Measurements from ENCODE around the gene ATP5IF1.

DNA sequence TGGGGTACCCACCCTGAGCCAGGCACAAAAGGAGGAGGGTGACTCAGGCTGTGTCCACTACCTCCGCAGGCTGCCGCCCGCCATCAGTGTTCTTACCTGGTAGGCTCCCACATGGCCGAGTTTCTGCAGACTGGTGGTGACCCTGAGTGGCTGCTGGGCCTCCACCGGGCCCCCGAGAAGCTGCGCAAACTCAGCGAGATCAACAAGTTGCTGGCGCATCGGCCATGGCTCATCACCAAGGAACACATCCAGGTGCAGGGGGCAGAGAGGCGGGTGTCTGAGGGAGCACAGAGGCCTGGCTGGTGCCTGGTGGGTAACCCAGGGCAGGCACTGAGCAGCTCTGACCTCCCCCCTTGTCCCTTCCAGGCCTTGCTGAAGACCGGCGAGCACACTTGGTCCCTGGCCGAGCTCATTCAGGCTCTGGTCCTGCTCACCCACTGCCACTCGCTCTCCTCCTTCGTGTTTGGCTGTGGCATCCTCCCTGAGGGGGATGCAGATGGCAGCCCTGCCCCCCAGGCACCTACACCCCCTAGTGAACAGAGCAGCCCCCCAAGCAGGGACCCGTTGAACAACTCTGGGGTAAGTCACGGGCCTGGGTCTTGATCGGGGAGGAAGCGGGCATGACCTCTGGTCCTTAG lies 36.4 kb downstream of the ATP5IF1 start:
- TF ChIP-seq POLR2A (IDR thresholded peaks at IDR 0.05; ENCODE audit: low read depth, low read length) (no peak), POLR2AphosphoS5 (IDR thresholded peaks at IDR 0.05; ENCODE audit: low read depth, low read length) (no peak), TAF1 (IDR thresholded peaks at IDR 0.05; ENCODE audit: low read depth, low read length) (no peak)

All from GM12891 (cell line).